Measurements from ENCODE around the gene HDLBP.

The HDLBP gene

GRCh38 chr2:241254904-241255351 is 60.5 kb downstream of the HDLBP start:
- DNase-seq (ENCODE audit: low read depth in 2 of 2), result no peak

- no peak for DNase-seq (ENCODE audit: low read depth in 2 of 2)
Measured at GRCh38 chr2:241252778-241253475, 62.5 kb downstream of the HDLBP start.

GRCh38 chr2:241249654-241250053 is 65.8 kb downstream of the HDLBP start:
- no peak for DNase-seq (ENCODE audit: low read depth in 2 of 2)

GRCh38 chr2:241248897-241249296 is 66.6 kb downstream of the HDLBP start:
- DNase-seq (ENCODE audit: low read depth in 2 of 2), result no peak

- DNase-seq (ENCODE audit: low read depth in 2 of 2), result no peak
Measured at GRCh38 chr2:241248289-241248688, 67.2 kb downstream of the HDLBP start.

- no peak for DNase-seq (ENCODE audit: low read depth in 2 of 2)
Measured at GRCh38 chr2:241244368-241244767, 71.1 kb downstream of the HDLBP start.

- DNase-seq (ENCODE audit: low read depth in 2 of 2), result no peak
Measured at GRCh38 chr2:241242306-241242705, 73.2 kb downstream of the HDLBP start.

- no peak for DNase-seq (ENCODE audit: low read depth in 2 of 2)
Measured at GRCh38 chr2:241241669-241242068, 73.8 kb downstream of the HDLBP start.

- no peak for DNase-seq (ENCODE audit: low read depth in 2 of 2)
Measured at GRCh38 chr2:241240320-241241004, 75.0 kb downstream of the HDLBP start.

- DNase-seq (ENCODE audit: low read depth in 2 of 2), result no peak
Measured at GRCh38 chr2:241239552-241240202, 75.8 kb downstream of the HDLBP start.

GRCh38 chr2:241238693-241239198 is 76.7 kb downstream of the HDLBP start:
- DNase-seq (ENCODE audit: low read depth in 2 of 2), result no peak

GRCh38 chr2:241237949-241238371 is 77.5 kb downstream of the HDLBP start:
- DNase-seq (ENCODE audit: low read depth in 2 of 2), result no peak

- DNase-seq (ENCODE audit: low read depth in 2 of 2), result no peak
Measured at GRCh38 chr2:241237047-241237446, 78.4 kb downstream of the HDLBP start.

- no peak for DNase-seq (ENCODE audit: low read depth in 2 of 2)
Measured at GRCh38 chr2:241235859-241236593, 79.4 kb downstream of the HDLBP start.

GRCh38 chr2:241234962-241235740 is 80.3 kb downstream of the HDLBP start:
- no peak for DNase-seq (ENCODE audit: low read depth in 2 of 2)

- DNase-seq (ENCODE audit: low read depth in 2 of 2), result no peak
Measured at GRCh38 chr2:241234066-241234790, 81.2 kb downstream of the HDLBP start.

GRCh38 chr2:241232736-241233575 is 82.5 kb downstream of the HDLBP start:
- no peak for DNase-seq (ENCODE audit: low read depth in 2 of 2)

GRCh38 chr2:241230435-241230834 is 85.0 kb downstream of the HDLBP start:
- DNase-seq (ENCODE audit: low read depth in 2 of 2), result no peak

- no peak for DNase-seq (ENCODE audit: low read depth in 2 of 2)
Measured at GRCh38 chr2:241229563-241230401, 85.7 kb downstream of the HDLBP start.

Measured in stimulated activated CD8-positive, alpha-beta memory T cell treated with anti-CD3 and anti-CD28 coated beads, Interleukin-2, amount 100 ng/mL, for 1 hour (primary cell).